Endothelial cell of umbilical vein (primary cell): ENCODE data around the gene TBX15. TPM values are rescaled to one million over a fixed set of nuclear protein-coding genes. Genes with fewer than 3 reads are reported as not detected.

ENCODE experiments used
- BruUV-seq: library from RNA; stranded (reverse); fragments of 400-500 nt; replicated peaks from 2 replicates; lab custom pipeline; 2021; lab: Mats Ljungman, UMichigan
- CTCF ChIA-PET: fragments of 300-600, 350-600 bp; sonication (Branson Sonifier 250); formaldehyde crosslinking; loops from one replicate; lab custom pipeline; 2021; ENCODE audit warnings: antibody characterized with exemption, inconsistent platforms; lab: Charles Lee
- POLR2A ChIA-PET: fragments of 300-600, 350-600 bp; sonication (Branson Sonifier 250); formaldehyde crosslinking; loops from one replicate; lab custom pipeline; 2021; ENCODE audit warnings: antibody characterized with exemption, inconsistent platforms; lab: Charles Lee
- DNase-seq: peaks from one replicate; pipeline ENCODE4 v3.0.0-alpha.2; 2011; ENCODE audit warnings: low read depth, low spot score
- FAIRE-seq: peaks from 2 replicates; lab custom pipeline; 2011; peaks lifted over from hg19 to GRCh38; lab: Jason Lieb, UNC
- H2AFZ ChIP-seq: 2 replicates; pipeline ENCODE4 v1.6.0; 2012; ENCODE audit warnings: low read depth, low read length, control low read depth, inconsistent platforms
- H3K27ac ChIP-seq: 2 replicates; pipeline ENCODE4 v1.5.1; 2011; ENCODE audit warnings: low read depth, mild to moderate bottlenecking, control low read depth, low read length, moderate library complexity; ENCODE audit not compliant: insufficient read depth
- H3K27me3 ChIP-seq, 2 experiments: 2 replicates each; pipeline versions ENCODE4 v1.6.0 to v1.6.1; 2011; ENCODE audit warnings: low read length in 2 of 2, mixed read lengths in 1 of 2; ENCODE audit not compliant: control insufficient read depth in 2 of 2, insufficient read depth in 2 of 2
- H3K36me3 ChIP-seq, 2 experiments: 2 replicates in 1 of 2; 3 replicates in 1 of 2; pipeline ENCODE4 v1.5.1; 2011; ENCODE audit warnings: low read length in 2 of 2, mild to moderate bottlenecking in 1 of 2, moderate library complexity in 1 of 2; ENCODE audit not compliant: control insufficient read depth in 2 of 2, insufficient read depth in 2 of 2; ENCODE audit errors: extremely low read depth in 1 of 2
- H3K4me1 ChIP-seq: 3 replicates; pipeline ENCODE4 v1.5.1; 2011; ENCODE audit warnings: mild to moderate bottlenecking, low read length; ENCODE audit not compliant: control insufficient read depth, insufficient read depth; ENCODE audit errors: extremely low read depth
- H3K4me2 ChIP-seq: 2 replicates; pipeline ENCODE4 v1.6.1; 2011; ENCODE audit warnings: low read length, control low read depth, mixed read lengths; ENCODE audit not compliant: insufficient read depth
- H3K4me3 ChIP-seq, 3 experiments: fragments of 200-600 bp in 1 of 3; sonication (generic), shearing (Covaris generic) in 1 of 3; replicated peaks in 1 of 3; 2 replicates each; pipeline ENCODE4 v1.5.1; 2011 to 2016; ENCODE audit warnings: control low read depth in 3 of 3, low read length in 3 of 3, mild to moderate bottlenecking in 2 of 3, inconsistent platforms in 1 of 3, low read depth in 1 of 3, moderate library complexity in 1 of 3; ENCODE audit not compliant: insufficient read depth in 1 of 3
- H3K79me2 ChIP-seq: 2 replicates; pipeline ENCODE4 v1.6.0; 2012; ENCODE audit warnings: low read length, inconsistent platforms; ENCODE audit not compliant: control insufficient read depth, insufficient read depth
- H3K9ac ChIP-seq: replicated peaks from 2 replicates; pipeline ENCODE3; 2011; ENCODE audit warnings: low read length, control low read depth; ENCODE audit not compliant: insufficient read depth; ENCODE audit errors: extremely low read depth
- H3K9me1 ChIP-seq: replicated peaks from 3 replicates; pipeline ENCODE4 v1.6.0; 2011; ENCODE audit warnings: mild to moderate bottlenecking, low read length; ENCODE audit not compliant: control insufficient read depth, insufficient read depth; ENCODE audit errors: extremely low read depth
- H3K9me3 ChIP-seq: replicated peaks from 2 replicates; pipeline ENCODE4 v1.5.1; 2012; ENCODE audit warnings: low read length, inconsistent platforms; ENCODE audit not compliant: control insufficient read depth, insufficient read depth
- H4K20me1 ChIP-seq: replicated peaks from 2 replicates; pipeline ENCODE3; 2011; ENCODE audit warnings: mild to moderate bottlenecking, low read length; ENCODE audit not compliant: control insufficient read depth, insufficient read depth; ENCODE audit errors: extremely low read depth
- CTCF ChIP-seq, 2 donors: IDR thresholded peaks; 1 replicate in 1 of 2; 2 replicates in 1 of 2; pipeline ENCODE4 v1.5.1; 2011; ENCODE audit warnings: low read length in 2 of 2, mild to moderate bottlenecking in 2 of 2, moderate library complexity in 2 of 2, control low read depth in 1 of 2, inconsistent platforms in 1 of 2, low read depth in 1 of 2; ENCODE audit not compliant: insufficient read depth in 1 of 2; ENCODE audit errors: extremely low read depth in 1 of 2
- EZH2 ChIP-seq: IDR thresholded peaks from 2 replicates; pipeline ENCODE4 v1.6.1; 2012; ENCODE audit warnings: borderline replicate concordance, low read depth, mild to moderate bottlenecking, moderate library complexity, low read length, inconsistent platforms; ENCODE audit not compliant: severe bottlenecking
- FOS ChIP-seq: IDR thresholded peaks from 2 replicates; pipeline ENCODE4 v1.6.1; 2011; ENCODE audit warnings: mild to moderate bottlenecking, low read length, moderate library complexity, borderline replicate concordance; ENCODE audit not compliant: insufficient read depth
- GATA2 ChIP-seq: IDR thresholded peaks from 2 replicates; pipeline ENCODE4 v1.7.0; 2011; ENCODE audit warnings: low read depth, mild to moderate bottlenecking, moderate library complexity, mixed read lengths, low read length; ENCODE audit not compliant: insufficient read length, insufficient read depth
- JUN ChIP-seq: IDR thresholded peaks from 2 replicates; pipeline ENCODE4 v1.6.1; 2011; ENCODE audit warnings: borderline replicate concordance, low read depth; ENCODE audit not compliant: insufficient read length, insufficient read depth
- MAX ChIP-seq: IDR thresholded peaks from 2 replicates; pipeline ENCODE4 v1.6.1; 2011; ENCODE audit not compliant: insufficient read depth, insufficient read length
- MYC ChIP-seq: IDR thresholded peaks from one replicate; pipeline ENCODE4 v1.6.1; 2011; ENCODE audit warnings: mild to moderate bottlenecking, low read depth, low read length
- POLR2A ChIP-seq: IDR thresholded peaks from 2 replicates; pipeline ENCODE4 v1.6.1; 2012; ENCODE audit warnings: low read depth, mild to moderate bottlenecking, control low read depth, low read length
- POLR2AphosphoS5 ChIP-seq: IDR thresholded peaks from 2 replicates; pipeline ENCODE4 v1.6.1; 2012; ENCODE audit warnings: low read depth, mild to moderate bottlenecking, control low read depth, low read length, moderate library complexity; ENCODE audit not compliant: insufficient read depth
- dilution Hi-C: fragments of 300-500 bp; cut with MboI; formaldehyde crosslinking; loops from one replicate; pipeline ENCODE4 v1.15.0; 2019; ENCODE audit warnings: low sequenced_read_pairs; ENCODE audit not compliant: extremely low pct_ligation_motif_present
- intact Hi-C: fragments of 100-400 bp; cut with micrococcal nuclease; formaldehyde crosslinking; loops from one replicate; pipeline ENCODE4 v1.10.0; 2022
- polyA plus RNA-seq, 4 experiments: library from polyadenylated mRNA; depleted of rRNA in 3 of 4; stranded (reverse) in 3 of 4; unstranded in 1 of 4; fragments of >200 nt; gene quantifications; 2 replicates each; pipeline versions ENCODE4 v1.2.1 to v1.2.3, GENCODE V29; 2011 to 2012; ENCODE audit warnings: missing spikeins in 1 of 4
- total RNA-seq: library from RNA; stranded (reverse); gene quantifications from 2 replicates; pipeline ENCODE4 v1.2.3, GENCODE V29; 2021

TBX15 gene
- total and polyA plus RNA-seq, 2 donors (not counting 3 experiments of a cell fraction or from before 2014, with no cell fraction given), result 0.01 TPM; not detected in 1

GRCh38 chr1:118949315-118949714 is 38.8 kb downstream of the TBX15 start:
- TF ChIP-seq FOS (no peak), POLR2A (no peak), EZH2 (no peak), POLR2AphosphoS5 (no peak), MAX (no peak), CTCF (IDR thresholded peaks at IDR 0.05; ENCODE audit: extremely low read depth in 1 of 2, insufficient read depth in 1 of 2, low read depth in 1 of 2, low read length in 2 of 2) (no peak), GATA2 (no peak), MYC (no peak), JUN (no peak)
- POLR2A ChIA-PET, result no interaction called here
- no peaks in the 10 kb centered on the region for H4K20me1 ChIP-seq
- H3K4me3 ChIP-seq, result no peak overlapping the region
- no peak overlapping the region for H3K9ac ChIP-seq
- no peak overlapping the region for H3K4me2 ChIP-seq
- DNase-seq (no peak), FAIRE-seq (no peak)
- no peaks in the 10 kb centered on the region for H3K9me1 ChIP-seq
- intact Hi-C loops (no loop called here), dilution Hi-C loops (no loop called here)
- CTCF ChIA-PET, result interaction anchor here (1.5 kb wide), 1 partner anchor 9 kb away, joined by 4 read pairs; no protein-coding TSS in a partner anchor
- H3K36me3 ChIP-seq, result no peaks in the 10 kb centered on the region
- H3K9me3 ChIP-seq, result no peaks in the 10 kb centered on the region
- H3K27ac ChIP-seq, result no peak overlapping the region
- H3K27me3 ChIP-seq, result no peaks in the 10 kb centered on the region
- H3K79me2 ChIP-seq, result no peaks in the 10 kb centered on the region
- H2AFZ ChIP-seq, result no peak overlapping the region
- no peaks in the 10 kb centered on the region for H3K4me1 ChIP-seq
- no TSS peak for BruUV-seq
